HG03066 (cell line): ENCODE data around the gene HBA2.
"Not testable (repeated sequence)": the region's sequence is repeated elsewhere in the genome, so short reads cannot be mapped to it uniquely, and the experiment has no call there.

Experiments used
- ATAC-seq: cut with Tn5 transposase; IDR thresholded peaks from one replicate; pipeline ENCODE4 v1.9.1; 2021; ENCODE audit warnings: low read depth; ENCODE audit not compliant: unreplicated experiment

The HBA2 gene

GRCh38 chr16:189604-190186 lies 17.0 kb downstream of the HBA2 start:
- no peak for ATAC-seq

GRCh38 chr16:191831-192230 lies 19.2 kb downstream of the HBA2 start:
- ATAC-seq, result no peak

- no peak for ATAC-seq
Observed at GRCh38 chr16:192686-193085, 20.0 kb downstream of the HBA2 start.

- no peak for ATAC-seq
Observed at GRCh38 chr16:193441-193840, 20.8 kb downstream of the HBA2 start.

GRCh38 chr16:194516-194915 lies 21.8 kb downstream of the HBA2 start:
- ATAC-seq, result no peak

GRCh38 chr16:200388-200787 lies 27.7 kb downstream of the HBA2 start:
- ATAC-seq, result no peak

GRCh38 chr16:203246-203645 lies 30.6 kb downstream of the HBA2 start:
- no peak for ATAC-seq

GRCh38 chr16:204046-204445 lies 31.4 kb downstream of the HBA2 start:
- not testable (repeated sequence) for ATAC-seq

GRCh38 chr16:209359-209758 lies 36.7 kb downstream of the HBA2 start:
- ATAC-seq, result not testable (repeated sequence)

- ATAC-seq, result not testable (repeated sequence)
Observed at GRCh38 chr16:211631-212180, 39.0 kb downstream of the HBA2 start.

- no peak for ATAC-seq
Observed at GRCh38 chr16:212999-213398, 40.3 kb downstream of the HBA2 start.

- ATAC-seq, result no peak
Observed at GRCh38 chr16:220021-220420, 47.3 kb downstream of the HBA2 start.
